GM12878 (cell line): ENCODE measurements around the gene GALNT18. TPM values are rescaled to one million over a fixed set of nuclear protein-coding genes. Genes with fewer than 3 reads are reported as not detected.

Source experiments
- CREM ChIP-seq: IDR thresholded peaks from 2 replicates; pipeline ENCODE4 v1.6.1; 2014; ENCODE audit warnings: antibody characterized with exemption, low read depth
- EGR1 ChIP-seq, 2 experiments: IDR thresholded peaks; 1 replicate in 1 of 2; 2 replicates in 1 of 2; pipeline ENCODE4 v1.6.1; 2011 to 2012; ENCODE audit warnings: low read depth in 2 of 2, low read length in 2 of 2, borderline replicate concordance in 1 of 2, mild to moderate bottlenecking in 1 of 2, moderate library complexity in 1 of 2
- HDAC6 ChIP-seq: fragments of 200-600 bp; sonication (generic); IDR thresholded peaks from one replicate; pipeline ENCODE4 v1.8.0; 2017; ENCODE audit warnings: antibody characterized with exemption; ENCODE audit not compliant: unreplicated experiment
- JUNB ChIP-seq: IDR thresholded peaks from 2 replicates; pipeline ENCODE4 v1.6.1; 2016; ENCODE audit warnings: antibody characterized with exemption, mild to moderate bottlenecking
- MYC ChIP-seq: IDR thresholded peaks from 2 replicates; pipeline ENCODE4 v1.6.1; 2011; ENCODE audit warnings: mild to moderate bottlenecking, low read length, moderate library complexity, inconsistent platforms; ENCODE audit not compliant: insufficient read depth, insufficient replicate concordance, insufficient read length, severe bottlenecking
- NFYB ChIP-seq: IDR thresholded peaks from 2 replicates; pipeline ENCODE4 v1.6.1; 2011; ENCODE audit warnings: low read depth, mild to moderate bottlenecking, low read length, improper control_type of control experiment, moderate library complexity; ENCODE audit not compliant: insufficient read depth
- NRF1 ChIP-seq: conservative IDR thresholded peaks from 2 replicates; pipeline ENCODE4 v1.6.1; 2011; ENCODE audit warnings: mild to moderate bottlenecking, low read depth, low read length, improper control_type of control experiment
- PAX8 ChIP-seq: fragments of 450-650 bp; IDR thresholded peaks from 2 replicates; pipeline ENCODE4 v1.6.1; 2017; ENCODE audit warnings: mild to moderate bottlenecking, moderate library complexity
- RUNX3 ChIP-seq: IDR thresholded peaks from 2 replicates; pipeline ENCODE4 v1.6.1; 2012; ENCODE audit warnings: low read length, inconsistent platforms
- SREBF1 ChIP-seq: IDR thresholded peaks from 2 replicates; pipeline ENCODE4 v1.6.1; 2012; ENCODE audit warnings: mild to moderate bottlenecking, low read length
- SREBF2 ChIP-seq: IDR thresholded peaks from 2 replicates; pipeline ENCODE4 v1.6.1; 2012; ENCODE audit warnings: mild to moderate bottlenecking, low read length
- SUZ12 ChIP-seq: fragments of 200-600 bp; sonication (generic); IDR thresholded peaks from one replicate; pipeline ENCODE4 v1.6.1; 2018; ENCODE audit warnings: antibody characterized with exemption, mild to moderate bottlenecking; ENCODE audit not compliant: unreplicated experiment
- polyA plus RNA-seq, 11 experiments: library from polyadenylated mRNA; depleted of rRNA in 4 of 11; unstranded in 6 of 11; stranded (reverse) in 5 of 11; fragments of >200 nt; fragmentation: Nextera tagmentation in 4 of 11; fragmentation: Illumina TruSeq in 1 of 11; extraction: Ambion mirVana in 4 of 11; extraction: Trizol in 1 of 11; gene quantifications; 1 replicate in 1 of 11; 2 replicates in 10 of 11; pipeline versions ENCODE4 v1.2.1 to v1.2.3, GENCODE V29; 2011 to 2016; ENCODE audit warnings: inconsistent platforms in 2 of 11, missing spikeins in 2 of 11, low read depth in 1 of 11
- total RNA-seq, 4 experiments: library from RNA; depleted of rRNA in 3 of 4; stranded (reverse); fragments of >200 nt in 3 of 4; fragmentation: Illumina TruSeq in 1 of 4; extraction: Trizol in 1 of 4; gene quantifications; 2 replicates each; pipeline versions ENCODE4 v1.2.1 to v1.2.3, GENCODE V29; 2013 to 2021
- TF ChIP-seq, protein P1 (sequence below): IDR thresholded peaks from 2 replicates; pipeline ENCODE4 v1.6.1; 2012; ENCODE audit warnings: improper control_type of control experiment, low read depth, low read length; ENCODE audit not compliant: insufficient replicate concordance
- TF ChIP-seq, protein P2 (sequence below): fragments of 450-650 bp; IDR thresholded peaks from 2 replicates; pipeline ENCODE4 v1.6.1; 2014; ENCODE audit warnings: mild to moderate bottlenecking

The GALNT18 gene
- total and polyA plus RNA-seq, 10 of the 15 experiments (the other 5 are each of a cell fraction or from before 2014, with no cell fraction given), result 1.2 to 14.2 (median 6.3) TPM

DNA sequence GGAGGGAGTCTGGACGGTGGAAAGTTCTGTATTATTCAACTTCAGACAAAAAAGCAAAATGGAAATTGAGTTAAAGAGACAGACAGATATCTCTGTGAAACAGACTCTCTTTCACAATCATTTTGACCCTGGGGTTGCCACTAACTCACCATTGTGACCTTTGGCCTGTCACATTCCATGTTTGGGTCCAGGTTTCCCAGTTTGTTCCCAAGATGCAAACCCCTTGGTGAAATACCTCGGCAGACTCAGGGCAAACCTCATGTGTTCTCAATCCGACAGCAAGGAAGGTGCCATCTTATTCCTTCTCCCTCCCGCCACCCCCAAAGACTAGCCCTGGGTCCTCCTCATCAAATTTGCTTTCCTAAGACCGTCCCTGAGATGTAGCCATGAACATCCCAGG lies 41.8 kb downstream of the GALNT18 start (continued):
- TF ChIP-seq SREBF1, result no peak
- no peak for TF ChIP-seq MYC
- TF ChIP-seq SUZ12, result no peak
- TF ChIP-seq PAX8, result no peak
- TF ChIP-seq HDAC6, result no peak
- TF ChIP-seq NRF1, result no peak
- TF ChIP-seq, protein P1, sequence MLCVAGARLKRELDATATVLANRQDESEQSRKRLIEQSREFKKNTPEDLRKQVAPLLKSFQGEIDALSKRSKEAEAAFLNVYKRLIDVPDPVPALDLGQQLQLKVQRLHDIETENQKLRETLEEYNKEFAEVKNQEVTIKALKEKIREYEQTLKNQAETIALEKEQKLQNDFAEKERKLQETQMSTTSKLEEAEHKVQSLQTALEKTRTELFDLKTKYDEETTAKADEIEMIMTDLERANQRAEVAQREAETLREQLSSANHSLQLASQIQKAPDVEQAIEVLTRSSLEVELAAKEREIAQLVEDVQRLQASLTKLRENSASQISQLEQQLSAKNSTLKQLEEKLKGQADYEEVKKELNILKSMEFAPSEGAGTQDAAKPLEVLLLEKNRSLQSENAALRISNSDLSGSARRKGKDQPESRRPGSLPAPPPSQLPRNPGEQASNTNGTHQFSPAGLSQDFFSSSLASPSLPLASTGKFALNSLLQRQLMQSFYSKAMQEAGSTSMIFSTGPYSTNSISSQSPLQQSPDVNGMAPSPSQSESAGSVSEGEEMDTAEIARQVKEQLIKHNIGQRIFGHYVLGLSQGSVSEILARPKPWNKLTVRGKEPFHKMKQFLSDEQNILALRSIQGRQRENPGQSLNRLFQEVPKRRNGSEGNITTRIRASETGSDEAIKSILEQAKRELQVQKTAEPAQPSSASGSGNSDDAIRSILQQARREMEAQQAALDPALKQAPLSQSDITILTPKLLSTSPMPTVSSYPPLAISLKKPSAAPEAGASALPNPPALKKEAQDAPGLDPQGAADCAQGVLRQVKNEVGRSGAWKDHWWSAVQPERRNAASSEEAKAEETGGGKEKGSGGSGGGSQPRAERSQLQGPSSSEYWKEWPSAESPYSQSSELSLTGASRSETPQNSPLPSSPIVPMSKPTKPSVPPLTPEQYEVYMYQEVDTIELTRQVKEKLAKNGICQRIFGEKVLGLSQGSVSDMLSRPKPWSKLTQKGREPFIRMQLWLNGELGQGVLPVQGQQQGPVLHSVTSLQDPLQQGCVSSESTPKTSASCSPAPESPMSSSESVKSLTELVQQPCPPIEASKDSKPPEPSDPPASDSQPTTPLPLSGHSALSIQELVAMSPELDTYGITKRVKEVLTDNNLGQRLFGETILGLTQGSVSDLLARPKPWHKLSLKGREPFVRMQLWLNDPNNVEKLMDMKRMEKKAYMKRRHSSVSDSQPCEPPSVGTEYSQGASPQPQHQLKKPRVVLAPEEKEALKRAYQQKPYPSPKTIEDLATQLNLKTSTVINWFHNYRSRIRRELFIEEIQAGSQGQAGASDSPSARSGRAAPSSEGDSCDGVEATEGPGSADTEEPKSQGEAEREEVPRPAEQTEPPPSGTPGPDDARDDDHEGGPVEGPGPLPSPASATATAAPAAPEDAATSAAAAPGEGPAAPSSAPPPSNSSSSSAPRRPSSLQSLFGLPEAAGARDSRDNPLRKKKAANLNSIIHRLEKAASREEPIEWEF, result no peak
- no peak for TF ChIP-seq SREBF2
- TF ChIP-seq NFYB, result no peak
- TF ChIP-seq RUNX3, result no peak
- TF ChIP-seq EGR1 (IDR thresholded peaks at IDR 0.05; ENCODE audit: borderline replicate concordance in 1 of 2, low read depth in 2 of 2, low read length in 2 of 2), result no peak
- no peak for TF ChIP-seq CREM
- TF ChIP-seq, protein P2, sequence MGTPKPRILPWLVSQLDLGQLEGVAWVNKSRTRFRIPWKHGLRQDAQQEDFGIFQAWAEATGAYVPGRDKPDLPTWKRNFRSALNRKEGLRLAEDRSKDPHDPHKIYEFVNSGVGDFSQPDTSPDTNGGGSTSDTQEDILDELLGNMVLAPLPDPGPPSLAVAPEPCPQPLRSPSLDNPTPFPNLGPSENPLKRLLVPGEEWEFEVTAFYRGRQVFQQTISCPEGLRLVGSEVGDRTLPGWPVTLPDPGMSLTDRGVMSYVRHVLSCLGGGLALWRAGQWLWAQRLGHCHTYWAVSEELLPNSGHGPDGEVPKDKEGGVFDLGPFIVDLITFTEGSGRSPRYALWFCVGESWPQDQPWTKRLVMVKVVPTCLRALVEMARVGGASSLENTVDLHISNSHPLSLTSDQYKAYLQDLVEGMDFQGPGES, result no peak
- TF ChIP-seq JUNB, result no peak
